GM18498 (cell line): Measurements from ENCODE around the gene RNF215.

Experiments
- ATAC-seq: cut with Tn5 transposase; IDR thresholded peaks from one replicate; pipeline ENCODE4 v1.9.1; 2021; ENCODE audit warnings: mild to moderate bottlenecking, moderate library complexity; ENCODE audit not compliant: unreplicated experiment

Gene RNF215

GRCh38 chr22:30386960-30387827 is at the start of gene RNF215:
Gene RNF215, minus strand, starts transcription at chr22:30387411. Its CDS starts 98 bp downstream, at chr22:30387313.
- ATAC-seq: peak; percentile 74

- no peak for ATAC-seq
Observed at GRCh38 chr22:30436196-30436595, 49.0 kb upstream of the RNF215 start.

- no peak for ATAC-seq
Observed at GRCh38 chr22:30435674-30436126, 48.5 kb upstream of the RNF215 start.

GRCh38 chr22:30434843-30435242 is 47.6 kb upstream of the RNF215 start:
- ATAC-seq: no peak

- no peak for ATAC-seq
Observed at GRCh38 chr22:30433773-30434172, 46.6 kb upstream of the RNF215 start.

- ATAC-seq: no peak
Observed at GRCh38 chr22:30433227-30433626, 46.0 kb upstream of the RNF215 start.

- no peak for ATAC-seq
Observed at GRCh38 chr22:30432520-30432919, 45.3 kb upstream of the RNF215 start.

GRCh38 chr22:30432096-30432495 is 44.9 kb upstream of the RNF215 start:
- no peak for ATAC-seq

GRCh38 chr22:30430933-30431332 is 43.7 kb upstream of the RNF215 start:
- no peak for ATAC-seq

- no peak for ATAC-seq
Observed at GRCh38 chr22:30429887-30430286, 42.7 kb upstream of the RNF215 start.

GRCh38 chr22:30427871-30428270 is 40.7 kb upstream of the RNF215 start:
- no peak for ATAC-seq

GRCh38 chr22:30426388-30427353 is 39.5 kb upstream of the RNF215 start:
- ATAC-seq: no peak

- ATAC-seq: no peak
Observed at GRCh38 chr22:30425616-30426387, 38.6 kb upstream of the RNF215 start, which contains the start of gene MTFP1. Gene MTFP1, plus strand, starts transcription at chr22:30425768. Its CDS starts 112 bp downstream, at chr22:30425880.

- ATAC-seq: no peak
Observed at GRCh38 chr22:30425327-30425615, 38.1 kb upstream of the RNF215 start.

- ATAC-seq: no peak
Observed at GRCh38 chr22:30424534-30425326, 37.5 kb upstream of the RNF215 start.

- peak; percentile 86 for ATAC-seq
Observed at GRCh38 chr22:30423959-30424533, 36.8 kb upstream of the RNF215 start.

- peak; percentile 27 for ATAC-seq
Observed at GRCh38 chr22:30423301-30423958, 36.2 kb upstream of the RNF215 start.

- no peak for ATAC-seq
Observed at GRCh38 chr22:30422481-30423300, 35.5 kb upstream of the RNF215 start.
